ENCODE measurements around the gene PTPRD. TPM values are rescaled to one million over a fixed set of nuclear protein-coding genes. Genes with fewer than 3 reads are reported as not detected.

Gene PTPRD
- total RNA-seq, 1 experiment from 2014 or later: 32.5 TPM

GRCh38 chr9:10095208-10095607 is 517.6 kb downstream of the PTPRD start:
- Histone ChIP-seq H3K9me3 (ENCODE audit: control insufficient read depth, low read depth, low read length) (no peaks in the 10 kb centered on the region), H3K23ac (ENCODE audit: insufficient read length, low read depth, low read length) (no peak overlapping the region), H2BK5ac (ENCODE audit: insufficient read length, low read length) (no peak overlapping the region), H3K9ac (ENCODE audit: extremely low read depth, insufficient read length, low read length) (no peak overlapping the region), H3K4me1 (ENCODE audit: insufficient read depth, low read length) (no peaks in the 10 kb centered on the region), H3K79me1 (ENCODE audit: insufficient read depth, low read depth, low read length, poor library complexity, severe bottlenecking) (no peaks in the 10 kb centered on the region), H4K91ac (ENCODE audit: insufficient read length, low read depth, low read length) (no peak overlapping the region), H3K18ac (ENCODE audit: insufficient read length, low read depth, low read length) (no peak overlapping the region), H2AFZ (ENCODE audit: low read length) (no peak overlapping the region), H3T11ph (ENCODE audit: low read length) (no peak overlapping the region), H3K14ac (ENCODE audit: insufficient read depth, low read length) (no peak overlapping the region), H3K56ac (ENCODE audit: insufficient read length, low read depth, low read length) (no peak overlapping the region), H3K23me2 (ENCODE audit: insufficient read length, low read depth, low read length, poor library complexity, severe bottlenecking) (no peaks in the 10 kb centered on the region), H2BK12ac (ENCODE audit: insufficient read length, low read depth, low read length) (no peak overlapping the region), H2BK20ac (ENCODE audit: low read depth, low read length, poor library complexity, severe bottlenecking) (no peak overlapping the region), H4K5ac (ENCODE audit: insufficient read length, low read depth, low read length) (no peak overlapping the region), H4K20me1 (ENCODE audit: control insufficient read depth, insufficient read depth, insufficient read length) (no peaks in the 10 kb centered on the region), H3K27me3 (ENCODE audit: insufficient read depth, low read length) (no peaks in the 10 kb centered on the region), H3K4me2 (ENCODE audit: insufficient read depth, insufficient read length, low read length) (no peak overlapping the region), H2AK5ac (ENCODE audit: insufficient read length, low read length) (no peak overlapping the region), H3K79me2 (ENCODE audit: insufficient read depth, low read length) (no peaks in the 10 kb centered on the region), H3K27ac (ENCODE audit: insufficient read length, low read depth, low read length) (no peak overlapping the region), H3K4ac (ENCODE audit: low read depth, low read length) (no peak overlapping the region), H4K8ac (replicated peaks; ENCODE audit: insufficient read length, low read depth, low read length) (no peak overlapping the region), H2BK120ac (ENCODE audit: low read depth, low read length, poor library complexity, severe bottlenecking) (no peak overlapping the region), H2BK15ac (ENCODE audit: low read depth, low read length) (no peak overlapping the region)
- no peaks in the 10 kb centered on the region for H3K36me3 Mint-ChIP-seq (ENCODE audit: insufficient read depth in 1 of 3, low read depth in 3 of 3)
- TF ChIP-seq CTCF (conservative IDR thresholded peaks at IDR 0.05): no peak
- H3K9me3 Mint-ChIP-seq: no peaks in the 10 kb centered on the region
- whole genome bisulfite sequencing (ENCODE audit: extremely low coverage, insufficient read length, low lambda C conversion rate): no CpG with 5 or more reads among the region's 1 CpG
- H3K27me3 Mint-ChIP-seq (ENCODE audit: low read depth): no peaks in the 10 kb centered on the region
- no peak overlapping the region for H3K4me3 Mint-ChIP-seq
- no peaks in the 10 kb centered on the region for H3K4me1 Mint-ChIP-seq
- DNase-seq: no peak
- H3K27ac Mint-ChIP-seq: no peak overlapping the region

Data from H9 (cell line).